ENCODE results near the gene XXYLT1.

XXYLT1 gene

DNA sequence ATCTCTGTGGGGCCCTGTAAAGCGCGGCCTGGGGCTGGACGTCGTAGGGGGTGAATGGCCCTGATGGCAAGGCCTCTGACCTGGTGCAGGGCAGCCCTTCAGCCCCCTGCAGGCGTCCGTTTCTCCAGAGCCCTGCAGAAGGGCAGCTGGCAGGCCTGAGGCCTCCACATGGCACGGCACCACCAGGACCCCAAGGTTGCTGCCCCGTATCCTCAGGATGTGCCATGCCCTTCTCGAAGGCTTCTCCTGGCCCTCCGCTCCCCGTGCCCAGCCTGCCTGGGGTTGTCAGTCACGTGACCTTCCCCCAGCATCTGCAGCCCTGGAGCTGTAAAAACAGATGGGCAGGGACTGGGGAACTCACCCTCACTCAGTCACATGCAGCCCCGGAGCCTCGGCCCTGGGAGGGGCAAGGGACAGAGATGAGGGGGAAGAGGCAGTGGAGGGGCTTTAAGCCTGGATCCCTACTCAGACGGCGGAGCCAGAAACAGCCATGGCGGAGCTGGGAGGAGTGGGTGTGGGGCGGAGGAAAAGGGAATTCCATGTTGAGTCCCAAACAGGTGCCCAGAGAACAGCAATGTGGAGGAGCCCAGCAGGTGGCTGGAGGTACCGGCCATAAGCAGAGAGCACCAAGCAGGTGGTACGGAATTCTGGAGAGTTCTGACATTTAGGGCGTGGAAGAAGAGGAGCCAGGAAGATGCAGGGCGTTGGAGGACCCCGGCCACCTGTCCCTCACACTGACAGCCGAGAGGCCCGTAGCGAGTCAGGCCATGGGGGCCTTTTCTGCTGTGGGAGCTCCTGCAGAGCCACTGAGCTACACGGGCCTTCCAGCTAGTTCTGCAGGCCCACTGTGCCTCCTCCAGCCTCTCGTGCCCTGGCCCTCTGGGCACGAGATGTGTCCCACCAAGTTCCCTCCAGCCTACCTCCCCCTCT lies 193.1 kb downstream of the XXYLT1 start:
- no peak for DNase-seq (ENCODE audit: low read depth)

DNA sequence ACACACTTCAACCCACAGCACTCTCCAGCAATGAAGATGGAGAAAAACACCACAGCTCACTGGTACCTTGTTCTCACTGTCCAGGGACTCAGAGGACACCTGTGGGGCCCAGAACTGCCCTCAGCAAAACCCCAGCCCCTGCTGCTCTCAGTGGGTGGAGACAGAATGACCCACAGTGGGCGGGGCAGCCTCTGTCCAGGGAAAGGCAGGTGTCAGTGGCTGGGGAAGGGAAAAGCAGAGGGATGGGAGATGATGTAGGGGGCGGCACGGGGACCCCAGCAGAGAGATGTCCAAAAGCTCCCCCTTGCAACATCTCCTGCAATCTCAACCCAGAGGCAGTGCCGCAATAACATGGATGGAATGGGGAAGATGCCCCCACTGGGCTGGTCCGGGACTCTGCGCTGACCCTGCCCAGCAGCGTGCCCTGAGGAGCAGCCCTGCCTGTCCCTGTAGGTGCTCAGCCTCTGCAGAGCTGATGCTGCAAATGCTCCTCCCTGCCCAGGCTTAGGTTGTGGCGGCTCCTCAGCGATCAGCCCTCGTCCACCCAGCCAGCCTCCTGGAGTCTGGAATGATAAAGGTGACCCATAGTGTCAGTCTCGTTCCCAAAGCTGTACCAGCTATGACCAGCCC lies 193.9 kb downstream of the XXYLT1 start:
- no peak for DNase-seq (ENCODE audit: low read depth)

DNA sequence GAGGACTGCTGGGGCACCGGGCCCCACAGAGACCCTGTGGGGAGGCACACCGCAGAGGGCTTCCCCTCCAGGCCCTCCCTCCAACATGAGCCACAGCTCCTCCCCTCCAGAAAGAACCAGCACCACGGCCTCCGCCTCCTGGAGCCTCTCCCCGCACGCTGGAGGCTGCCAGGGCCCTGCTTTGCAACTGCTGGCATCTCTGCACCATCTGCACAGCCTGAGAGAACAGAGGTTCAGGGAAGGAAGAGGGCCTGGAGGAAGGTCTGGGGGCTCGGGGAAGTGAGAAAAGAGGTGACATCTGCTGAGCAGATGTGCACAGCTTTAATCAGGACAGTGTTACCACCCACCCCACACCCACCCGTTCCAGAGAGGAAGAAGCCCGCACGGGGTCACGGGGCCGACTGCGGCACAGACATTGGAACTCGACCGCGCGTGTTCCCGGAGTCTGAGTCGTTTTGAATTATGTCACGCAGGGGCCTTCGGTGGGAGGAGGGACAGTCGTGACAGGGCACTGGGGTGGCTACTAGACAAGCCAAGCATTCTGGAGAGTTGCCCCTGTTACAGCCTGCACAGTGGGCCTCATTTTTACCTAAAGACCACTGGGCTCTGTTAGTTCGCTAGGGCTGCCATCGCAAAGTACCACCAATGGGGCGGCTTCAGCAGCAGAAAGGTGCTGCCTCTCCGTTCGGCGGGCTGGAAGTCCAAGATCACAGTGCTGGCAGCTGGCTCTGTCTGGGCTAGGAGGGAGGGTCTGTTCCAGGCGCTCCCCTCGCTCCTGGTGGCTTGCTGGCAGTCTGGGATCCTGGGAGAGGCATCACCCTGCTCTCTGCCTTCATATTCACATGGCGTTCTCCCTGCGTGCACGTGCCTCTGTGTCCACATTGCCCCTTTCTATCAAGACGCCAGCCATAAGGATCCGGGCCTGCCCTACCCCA lies 194.8 kb downstream of the XXYLT1 start:
- DNase-seq (ENCODE audit: low read depth) = no peak

DNA sequence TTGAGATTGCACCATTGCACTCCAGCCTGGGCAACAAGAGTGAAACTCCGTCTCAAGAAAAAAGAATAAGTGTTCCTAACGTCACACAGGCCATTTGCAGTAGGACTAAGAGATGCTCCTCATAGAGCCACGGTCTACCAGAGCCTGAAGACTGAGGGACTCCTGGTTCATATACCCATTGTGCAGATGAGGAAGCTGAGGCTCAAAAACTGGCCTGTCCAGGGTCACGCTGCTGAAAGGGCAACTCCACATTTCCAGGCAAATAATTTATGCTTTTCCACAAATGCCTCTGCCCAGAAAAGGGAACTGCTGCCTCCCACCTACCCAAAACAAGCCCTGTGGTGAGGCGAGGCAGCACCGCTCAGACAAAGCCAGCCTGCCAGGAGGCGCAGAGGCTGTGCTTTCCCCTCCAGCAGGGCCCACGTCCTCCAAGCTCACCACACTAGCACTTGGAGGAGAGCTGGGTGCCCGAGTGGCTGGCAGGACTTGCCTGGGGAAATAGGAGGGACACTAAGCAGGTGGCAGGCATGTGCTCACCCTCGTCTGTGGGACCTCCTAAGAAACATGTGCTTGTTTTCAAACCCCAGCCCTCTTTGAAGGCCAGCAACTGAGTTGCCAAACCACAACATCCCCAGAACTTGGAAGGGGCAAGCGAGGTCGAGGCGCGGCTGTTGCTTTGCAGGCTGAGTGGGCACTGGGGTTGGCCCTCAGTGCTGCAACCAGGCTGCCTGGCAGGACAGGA lies 195.6 kb downstream of the XXYLT1 start:
- DNase-seq (ENCODE audit: low read depth) = peak; percentile 28

DNA sequence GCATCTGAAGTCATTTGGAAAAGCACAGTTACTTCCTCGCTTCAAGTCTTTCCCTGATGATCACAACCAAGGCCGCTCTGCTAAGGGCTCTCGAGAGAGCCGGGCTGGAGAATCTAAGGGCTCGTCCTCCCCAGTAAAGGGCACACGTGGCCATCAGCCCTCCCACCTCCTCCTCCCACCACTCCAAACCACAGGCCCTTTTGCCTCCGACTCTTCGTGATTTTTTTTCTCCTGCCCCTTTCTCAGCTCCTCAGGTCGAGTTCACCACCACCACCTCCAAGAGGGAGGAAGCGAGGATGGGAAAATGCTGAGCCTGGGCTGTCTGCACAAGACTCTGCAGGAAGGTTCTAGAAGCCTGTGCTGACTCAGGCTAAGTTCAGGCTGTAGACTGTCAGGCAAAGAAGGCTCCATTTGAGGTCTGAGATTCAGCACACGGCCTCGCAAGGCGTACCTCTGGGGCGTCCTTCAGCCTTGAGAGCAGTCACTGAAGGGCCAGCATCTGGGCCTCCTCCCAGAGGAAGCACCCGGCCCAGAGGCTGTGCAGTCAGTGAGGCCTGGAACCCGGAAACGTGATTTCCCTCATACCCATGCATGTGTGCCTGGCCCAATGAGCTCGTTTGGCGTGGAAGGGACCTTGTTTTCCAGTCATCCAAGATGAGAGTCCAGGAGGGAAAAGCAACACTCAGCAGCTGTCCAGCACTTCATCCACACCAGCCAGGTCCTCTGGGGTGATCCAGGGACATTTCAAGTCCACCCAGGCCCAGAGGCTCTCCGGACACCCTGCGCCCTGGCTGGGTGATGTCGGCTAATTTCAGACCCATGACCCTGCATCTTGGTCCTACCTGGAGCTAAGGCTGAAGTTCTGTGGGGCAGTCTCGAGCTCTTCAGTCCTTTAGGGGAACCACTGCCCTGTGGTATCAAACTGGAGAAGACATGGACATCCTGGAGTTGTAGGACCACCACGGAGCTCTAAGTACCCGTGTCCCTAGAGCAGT lies 196.8 kb downstream of the XXYLT1 start:
- no peak for DNase-seq (ENCODE audit: low read depth)

DNA sequence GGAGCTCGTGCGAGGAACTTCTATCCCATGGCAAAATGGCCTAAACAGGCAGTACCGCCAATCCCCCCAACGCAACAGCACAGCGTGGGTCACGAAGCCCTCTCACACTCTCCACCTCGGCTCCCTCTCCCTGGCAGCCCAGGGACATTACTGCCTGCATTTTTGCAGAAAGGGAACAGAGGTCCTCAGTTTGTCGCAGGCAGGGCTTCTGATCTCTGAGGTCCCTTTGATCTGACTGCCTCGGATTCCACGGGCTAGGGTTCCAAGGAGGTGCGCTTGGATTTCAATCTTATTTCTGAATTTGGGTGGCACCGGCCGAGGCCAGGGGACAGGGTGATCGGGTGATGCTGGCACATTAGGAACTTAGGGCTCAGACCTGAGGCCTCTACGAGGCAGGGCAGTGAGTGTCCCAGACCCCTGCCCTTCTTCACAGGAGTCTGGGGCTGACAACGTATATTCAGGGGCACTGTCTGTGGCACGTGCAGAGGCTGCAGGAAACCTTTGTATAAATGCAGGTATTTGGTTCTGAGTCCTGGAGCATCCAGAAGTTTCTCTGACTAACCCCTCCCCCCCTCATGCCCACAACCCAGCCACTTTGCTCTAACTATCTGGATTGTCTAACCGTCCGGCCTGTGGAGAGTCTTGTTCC lies 197.9 kb downstream of the XXYLT1 start:
- DNase-seq (ENCODE audit: low read depth) = no peak

DNA sequence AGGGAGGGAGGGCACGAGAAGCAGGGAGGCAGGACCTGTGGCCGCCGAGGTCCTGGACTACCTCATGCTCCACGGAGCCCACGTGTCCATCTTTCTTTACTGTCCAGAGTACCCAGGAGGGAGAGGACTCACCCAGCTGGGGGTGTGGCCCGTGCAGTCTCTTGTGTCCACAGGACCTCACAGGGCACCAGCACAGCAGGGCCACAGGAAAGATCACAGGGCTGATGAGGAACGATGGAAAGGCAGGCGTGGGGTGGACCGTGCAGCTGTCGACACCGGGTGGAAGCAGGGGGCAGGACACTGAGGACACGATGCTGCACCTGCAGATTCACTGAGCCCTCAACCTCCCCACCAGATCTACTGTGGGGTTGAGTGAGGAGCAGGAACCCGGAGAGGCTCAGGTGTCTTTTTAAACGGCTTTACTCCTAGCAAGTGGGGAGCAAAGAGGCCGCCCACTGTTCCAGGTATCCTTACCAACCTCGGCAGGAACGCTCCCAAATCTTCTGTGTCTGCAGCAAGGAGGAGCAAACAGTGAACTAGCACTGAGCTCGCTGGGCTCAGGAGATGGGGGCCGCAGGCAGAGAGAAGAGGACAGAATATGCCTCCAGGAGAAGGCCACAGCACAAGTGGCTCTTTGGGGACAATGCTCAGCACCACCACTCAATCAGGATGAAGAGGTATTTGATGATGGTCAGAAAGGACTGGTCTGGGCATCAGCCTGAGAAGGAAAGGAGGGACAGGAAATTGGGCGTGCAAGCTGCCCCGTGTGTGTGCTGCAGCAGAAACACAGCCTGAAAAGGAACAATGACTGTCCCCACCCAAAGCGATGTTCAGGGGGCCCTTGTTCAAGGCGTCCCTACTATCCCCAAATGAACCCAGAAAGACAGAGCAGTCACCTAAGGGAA lies 198.8 kb downstream of the XXYLT1 start:
- no peak for DNase-seq (ENCODE audit: low read depth)

DNA sequence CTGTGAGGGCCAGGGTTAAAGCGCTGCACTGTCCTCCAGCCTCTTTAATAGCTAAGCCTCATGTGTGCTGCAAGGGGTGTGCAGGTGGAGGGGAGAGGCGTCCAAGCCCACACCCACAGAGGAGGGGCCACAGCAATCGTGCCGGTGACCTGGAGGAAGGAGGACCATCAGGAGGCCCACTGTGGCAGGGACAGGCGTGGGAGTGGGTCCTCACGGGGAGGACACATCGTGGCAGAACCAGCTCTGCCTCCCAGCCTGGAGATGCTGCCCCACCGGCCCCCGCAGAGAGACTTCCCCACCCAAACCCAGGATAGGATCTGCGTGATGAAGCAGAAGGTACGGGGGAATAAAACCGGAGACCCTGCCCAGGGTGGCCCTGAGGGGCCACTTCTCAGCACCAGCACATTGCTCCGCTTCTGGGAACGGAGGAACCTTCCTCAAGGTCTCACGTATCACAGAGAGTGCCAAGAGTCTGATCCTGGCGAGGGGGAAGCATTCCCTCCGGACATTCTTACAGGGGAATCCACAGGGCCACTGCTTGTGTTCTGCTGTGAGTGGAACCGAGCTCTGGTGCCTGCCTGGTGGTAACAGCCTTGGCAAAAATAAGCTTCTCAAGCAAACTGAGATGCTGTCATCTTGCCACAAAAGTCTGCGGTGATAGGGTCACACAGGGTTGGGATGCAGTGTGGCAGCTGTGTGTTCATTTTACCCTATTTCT lies 199.8 kb downstream of the XXYLT1 start:
- DNase-seq (ENCODE audit: low read depth) = no peak

DNA sequence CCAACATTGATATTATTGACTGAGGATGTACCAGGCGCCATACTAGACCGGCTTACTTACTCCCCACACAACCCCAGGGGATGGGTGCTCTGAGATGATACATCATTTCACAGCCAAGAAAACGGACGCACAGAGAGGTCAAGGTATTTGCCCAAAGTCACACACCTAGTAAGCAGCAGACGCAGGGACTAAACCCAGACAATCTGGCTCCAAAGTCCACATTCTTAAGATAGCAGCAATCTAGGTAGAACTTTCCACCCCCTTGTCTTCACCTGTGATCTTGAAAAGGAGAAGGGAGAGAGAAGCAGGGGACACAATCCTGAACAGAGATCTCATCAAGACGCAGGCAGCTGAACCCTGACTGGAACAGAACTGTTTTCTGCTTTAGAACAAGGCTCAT lies 200.6 kb downstream of the XXYLT1 start:
- no peak for DNase-seq (ENCODE audit: low read depth)

DNA sequence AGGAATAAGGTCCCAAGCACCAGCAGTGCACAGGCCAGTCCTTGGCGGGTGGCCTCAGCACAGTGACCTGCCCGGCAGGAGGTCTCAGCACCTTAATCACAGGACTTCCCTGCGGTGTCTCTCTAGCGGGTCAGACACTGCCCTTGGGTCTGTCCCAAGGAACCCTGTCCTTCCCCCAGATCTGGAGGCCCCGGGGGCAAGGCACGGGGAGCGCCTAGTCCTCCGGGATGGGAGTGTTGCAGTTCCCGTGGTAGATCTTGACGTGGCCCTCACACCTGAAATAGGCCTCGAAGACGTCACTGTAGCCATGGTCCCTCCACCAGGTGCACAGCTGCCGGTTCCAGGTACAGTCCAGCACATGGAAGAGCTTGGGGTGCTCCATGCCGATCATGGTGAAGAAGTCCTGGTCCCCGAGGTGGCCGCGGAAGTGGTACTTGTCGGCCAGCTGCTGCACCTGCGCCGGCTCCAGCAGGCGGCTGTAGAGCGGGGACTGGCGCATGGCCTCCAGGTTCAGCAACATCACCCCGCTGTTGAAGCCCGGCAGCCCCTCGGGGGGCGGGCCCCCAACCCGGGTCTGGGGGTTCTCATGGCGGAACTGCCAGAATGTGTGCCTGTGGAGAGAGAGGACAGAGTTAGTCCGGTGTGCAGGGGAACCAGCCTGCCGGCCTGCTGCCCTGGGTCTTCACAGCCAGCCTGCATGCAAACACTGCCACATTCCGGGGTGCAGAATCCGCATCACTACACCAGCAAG lies 201.3 kb downstream of the XXYLT1 start:
- no peak for DNase-seq (ENCODE audit: low read depth)

DNA sequence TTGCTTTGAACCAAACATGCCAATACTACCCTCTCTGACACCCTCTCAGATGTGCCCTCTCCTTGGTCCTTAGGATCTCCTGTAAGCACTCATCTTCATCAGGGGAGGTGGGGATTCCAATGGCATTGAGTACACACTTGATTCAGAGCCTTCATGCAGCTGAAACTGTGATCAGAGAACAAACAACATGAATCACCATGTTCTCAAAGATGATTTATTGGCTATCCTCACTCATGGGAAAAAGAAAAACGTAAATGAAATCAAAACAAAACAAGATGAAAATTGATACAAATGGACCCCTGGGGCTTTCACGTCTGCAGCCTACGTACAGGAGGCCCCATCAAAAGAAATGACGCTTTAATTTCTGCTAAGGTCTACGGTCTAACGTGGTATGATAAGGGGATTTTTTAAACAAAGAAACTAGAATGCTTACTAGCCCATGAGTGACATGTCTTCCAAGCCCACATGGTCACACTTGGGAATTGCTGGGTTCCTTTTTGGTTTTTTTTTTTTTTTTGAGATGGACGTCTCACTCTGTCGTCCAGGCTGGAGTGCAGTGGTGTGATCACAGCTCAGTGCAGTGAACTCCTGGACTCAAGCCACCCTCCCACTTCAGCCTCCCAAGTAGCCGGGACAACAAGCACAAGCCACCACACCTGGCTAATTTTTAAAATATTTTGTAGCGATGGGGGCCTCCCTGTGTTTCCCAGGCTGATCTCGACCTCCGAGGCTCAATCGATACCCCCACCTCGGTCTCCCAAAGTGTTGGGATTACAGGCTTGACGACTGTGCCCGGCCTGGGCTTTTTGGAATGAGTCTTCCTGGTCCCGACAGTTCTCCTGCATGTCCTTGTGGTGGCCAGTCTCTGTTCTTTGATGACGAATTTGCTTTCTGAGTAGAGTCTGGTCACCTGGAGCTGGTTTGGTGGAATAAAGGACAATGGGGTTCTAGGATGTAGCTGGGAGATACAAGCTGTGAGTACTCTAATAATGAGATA lies 202.6 kb downstream of the XXYLT1 start:
- DNase-seq (ENCODE audit: low read depth) = peak; percentile 32

DNA sequence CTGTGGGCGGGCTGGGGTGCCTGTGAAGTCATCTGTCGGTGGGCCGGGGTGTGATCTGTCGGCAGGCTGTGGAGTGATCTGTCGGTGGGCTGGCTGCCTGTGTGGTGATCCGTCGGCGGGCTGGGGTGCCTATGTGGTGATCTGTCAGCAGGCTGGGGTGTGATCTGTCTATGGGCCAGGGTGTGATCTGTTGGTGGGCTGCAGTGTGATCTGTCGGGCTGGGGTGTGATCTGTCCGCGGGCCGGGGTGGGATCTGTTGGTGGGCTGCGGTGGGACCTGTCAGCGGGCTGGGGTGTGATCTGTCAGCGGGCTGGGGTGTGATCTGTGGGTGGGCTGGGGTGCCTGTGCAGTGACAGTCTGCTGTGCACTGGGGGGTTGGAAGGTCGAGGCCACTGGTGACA lies 204.5 kb downstream of the XXYLT1 start:
- no peak for DNase-seq (ENCODE audit: low read depth)

DNA sequence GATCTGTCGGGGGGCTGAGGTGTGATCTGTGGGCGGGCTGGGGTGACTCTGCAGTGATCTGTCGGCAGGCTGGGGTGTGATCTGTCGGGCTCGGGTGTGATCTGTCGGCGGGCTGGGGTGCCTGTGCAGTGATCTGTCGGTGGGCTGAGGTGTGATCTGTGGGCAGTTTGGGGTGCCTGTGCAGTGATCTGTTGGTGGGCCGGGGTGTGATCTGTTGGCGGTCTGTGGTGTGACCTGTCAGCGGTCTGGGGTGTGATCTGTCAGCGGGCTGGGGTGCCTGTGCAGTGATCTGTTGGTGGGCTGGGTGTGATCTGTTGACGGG lies 205.1 kb downstream of the XXYLT1 start:
- DNase-seq (ENCODE audit: low read depth) = no peak

DNA sequence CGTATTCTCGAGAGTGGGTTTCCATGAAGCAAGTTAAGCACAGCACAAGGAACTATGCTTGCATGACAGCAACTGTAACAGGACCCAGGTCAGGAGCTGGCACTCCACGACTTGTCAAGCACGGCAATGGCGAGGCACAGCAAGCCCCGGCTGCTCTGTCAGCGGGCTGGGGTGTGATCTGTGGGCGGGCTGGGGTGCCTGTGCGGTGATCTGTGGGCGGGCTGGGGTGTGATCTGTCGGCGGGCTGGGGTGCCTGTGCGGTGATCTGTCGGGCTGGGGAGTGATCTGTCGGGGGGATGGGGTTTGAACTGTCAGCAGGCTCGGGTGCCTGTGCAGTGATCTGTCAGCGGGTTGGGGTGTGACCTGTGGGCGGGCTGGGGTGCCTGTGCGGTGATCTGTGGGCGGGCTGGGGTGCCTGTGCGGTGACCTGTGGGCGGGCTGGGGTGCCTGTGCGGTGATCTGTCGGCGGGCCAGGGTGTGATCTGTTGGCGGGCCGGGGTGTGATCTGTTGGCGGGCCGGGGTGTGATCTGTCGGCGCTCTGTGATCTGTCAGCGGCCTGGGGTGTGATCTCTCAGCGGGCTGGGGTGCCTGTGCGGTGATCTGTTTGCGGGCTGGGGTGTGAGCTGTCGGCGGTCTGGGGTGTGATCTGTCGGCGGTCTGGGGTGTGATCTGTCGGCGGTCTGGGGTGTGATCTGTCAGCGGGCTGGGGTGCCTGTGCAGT lies 205.7 kb downstream of the XXYLT1 start:
- no peak for DNase-seq (ENCODE audit: low read depth)

DNA sequence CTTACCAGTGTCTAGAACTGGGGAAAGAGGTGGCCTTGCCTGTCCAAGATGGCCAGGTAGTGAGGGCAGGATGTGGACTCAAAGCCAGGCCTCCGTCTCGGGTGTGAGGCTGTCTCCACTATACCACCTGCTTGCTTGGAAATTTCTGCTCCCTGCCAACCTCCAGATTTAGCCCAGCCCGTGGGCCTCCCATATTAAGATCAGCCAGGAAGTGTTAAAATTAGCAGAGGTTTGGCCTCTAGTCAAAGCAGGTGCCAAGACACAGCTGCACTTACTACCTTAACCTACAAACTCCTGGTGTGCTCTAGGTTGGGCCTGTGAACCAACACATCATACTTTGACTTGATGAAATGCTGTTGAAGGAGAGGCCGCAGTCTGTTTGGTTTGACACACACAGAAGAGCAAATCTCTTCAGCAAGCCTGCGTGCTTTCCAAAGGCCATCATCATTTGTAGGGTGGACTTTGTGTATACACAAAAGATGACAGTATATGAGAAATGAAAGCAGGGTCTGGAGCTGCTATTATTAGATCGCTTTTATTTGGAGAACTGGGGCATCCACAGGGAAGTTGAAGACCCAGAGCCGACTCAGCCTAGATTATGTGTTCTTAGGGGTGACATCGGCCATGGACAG lies 206.5 kb downstream of the XXYLT1 start:
- no peak for DNase-seq (ENCODE audit: low read depth)

All from amniotic epithelial cell (primary cell).